CD14-positive monocyte (primary cell): ENCODE measurements around the gene GRIP1. TPM values are rescaled to one million over a fixed set of nuclear protein-coding genes. Genes with fewer than 3 reads are reported as not detected.

Experiments used
- DNase-seq, 3 donors: peaks; one replicate each; pipeline ENCODE4 v3.0.0-alpha.2; 2011 to 2022
- H2AFZ ChIP-seq: 2 replicates; pipeline ENCODE4 v1.6.0; 2012; ENCODE audit warnings: mild to moderate bottlenecking, low read depth, low read length, inconsistent platforms; ENCODE audit not compliant: insufficient read depth, poor library complexity, severe bottlenecking
- H3K27ac ChIP-seq, 2 donors: 1 replicate in 1 of 2; 2 replicates in 1 of 2; pipeline ENCODE4 v1.5.1; 2012 to 2013; ENCODE audit warnings: low read length in 2 of 2, control low read depth in 1 of 2, inconsistent platforms in 1 of 2, low read depth in 1 of 2, mild to moderate bottlenecking in 1 of 2
- H3K27me3 ChIP-seq, 2 donors: one replicate each; pipeline versions ENCODE4 v1.6.0 to v1.6.1; 2011 to 2013; ENCODE audit warnings: low read length in 2 of 2; ENCODE audit not compliant: control insufficient read depth in 2 of 2, insufficient read depth in 2 of 2
- H3K36me3 ChIP-seq, 2 donors: replicated peaks in 1 of 2; 1 replicate in 1 of 2; 2 replicates in 1 of 2; pipeline versions ENCODE4 v1.5.1 to v1.6.1; 2012 to 2013; ENCODE audit warnings: low read length in 2 of 2, control low read depth in 1 of 2, inconsistent platforms in 1 of 2, mild to moderate bottlenecking in 1 of 2; ENCODE audit not compliant: insufficient read depth in 2 of 2, control insufficient read depth in 1 of 2
- H3K4me1 ChIP-seq, 2 donors: 1 replicate in 1 of 2; 2 replicates in 1 of 2; pipeline versions ENCODE4 v1.5.1 to v1.6.1; 2012 to 2013; ENCODE audit warnings: low read length in 2 of 2, control low read depth in 1 of 2, inconsistent platforms in 1 of 2, mild to moderate bottlenecking in 1 of 2, moderate library complexity in 1 of 2; ENCODE audit not compliant: insufficient read depth in 2 of 2, control insufficient read depth in 1 of 2
- H3K4me2 ChIP-seq: replicated peaks from 2 replicates; pipeline ENCODE3; 2012; ENCODE audit warnings: low read length, moderate library complexity, mild to moderate bottlenecking; ENCODE audit not compliant: poor library complexity, severe bottlenecking; ENCODE audit errors: extremely low read depth
- H3K4me3 ChIP-seq, 3 experiments: fragments of 200-600 bp in 1 of 3; sonication (generic) in 1 of 3; replicated peaks in 1 of 3; 1 replicate in 2 of 3; 2 replicates in 1 of 3; pipeline ENCODE4 v1.5.1; 2011 to 2013; ENCODE audit warnings: low read length in 3 of 3, mild to moderate bottlenecking in 3 of 3, control low read depth in 2 of 3, low read depth in 2 of 3, inconsistent platforms in 1 of 3, moderate library complexity in 1 of 3
- H3K79me2 ChIP-seq: 2 replicates; pipeline ENCODE4 v1.6.0; 2012; ENCODE audit warnings: mild to moderate bottlenecking, control low read depth, inconsistent platforms, low read length, moderate library complexity; ENCODE audit not compliant: insufficient read depth
- H3K9ac ChIP-seq: 2 replicates; pipeline ENCODE4 v1.6.0; 2017; ENCODE audit warnings: low read length, mild to moderate bottlenecking; ENCODE audit not compliant: insufficient read depth, poor library complexity, severe bottlenecking
- H3K9me3 ChIP-seq, 2 donors: replicated peaks in 1 of 2; 1 replicate in 1 of 2; 2 replicates in 1 of 2; pipeline versions ENCODE4 v1.5.1 to v1.6.1; 2012 to 2013; ENCODE audit warnings: low read length in 2 of 2, control low read depth in 1 of 2; ENCODE audit not compliant: control insufficient read depth in 1 of 2, insufficient read depth in 1 of 2
- H4K20me1 ChIP-seq: 2 replicates; pipeline ENCODE4 v1.6.0; 2012; ENCODE audit warnings: mild to moderate bottlenecking, low read length, control low read depth, moderate library complexity; ENCODE audit not compliant: insufficient read depth
- H3K27ac Mint-ChIP-seq, 7 donors: one replicate each; pipeline ENCODE4 v1.8.0; 2020; ENCODE audit warnings: mild to moderate bottlenecking in 7 of 7, mixed read lengths in 7 of 7, moderate library complexity in 6 of 7, inconsistent platforms in 2 of 7
- H3K27me3 Mint-ChIP-seq, 3 donors: one replicate each; pipeline ENCODE4 v1.8.0; 2021 to 2022; ENCODE audit warnings: low read depth in 3 of 3, mild to moderate bottlenecking in 3 of 3, mixed read lengths in 3 of 3, moderate library complexity in 3 of 3, inconsistent platforms in 1 of 3
- H3K36me3 Mint-ChIP-seq, 2 donors: one replicate each; pipeline ENCODE4 v1.8.0; 2020; ENCODE audit warnings: mixed read lengths in 2 of 2, inconsistent platforms in 1 of 2, mild to moderate bottlenecking in 1 of 2
- H3K4me1 Mint-ChIP-seq: one replicate; pipeline ENCODE4 v1.8.0; 2020; ENCODE audit warnings: mild to moderate bottlenecking, mixed read lengths
- H3K4me3 Mint-ChIP-seq, 2 donors: one replicate each; pipeline ENCODE4 v1.8.0; 2020; ENCODE audit warnings: mild to moderate bottlenecking in 2 of 2, mixed read lengths in 2 of 2, moderate library complexity in 1 of 2
- H3K9me3 Mint-ChIP-seq, 7 donors: one replicate each; pipeline ENCODE4 v1.8.0; 2020 to 2022; ENCODE audit warnings: mixed read lengths in 7 of 7, mild to moderate bottlenecking in 6 of 7, moderate library complexity in 6 of 7, inconsistent platforms in 2 of 7
- WGBS: methylation state at CpG from one replicate; pipeline ENCODE4 v1.1.5; 2013; ENCODE audit warnings: missing lambda C conversion rate; ENCODE audit not compliant: insufficient coverage; 5-methylcytosine and 5-hydroxymethylcytosine counted together
- intact Hi-C, 2 donors: fragments of 100-400 bp; cut with micrococcal nuclease; formaldehyde crosslinking; loops; one replicate each; pipeline versions ENCODE4 v1.15.0 to v1.15.1; 2023
- polyA plus RNA-seq, 3 donors: library from polyadenylated mRNA; depleted of rRNA in 1 of 3; unstranded in 2 of 3; stranded (reverse) in 1 of 3; fragments of 300-500 nt in 2 of 3; fragments of >200 nt in 1 of 3; fragmentation: Illumina TruSeq in 2 of 3; gene quantifications; 1 replicate in 2 of 3; 2 replicates in 1 of 3; pipeline ENCODE4 v1.2.3, GENCODE V29; 2012 to 2021
- small RNA-seq: library from RNA; depleted of rRNA; stranded (forward); fragments of <200 nt; gene quantifications from one replicate; pipeline ENCODE3, GENCODE V24; 2012; ENCODE audit warnings: low read depth; ENCODE audit not compliant: insufficient read length
- TF ChIP-seq, protein P1 (sequence below): fragments of 200-600 bp; IDR thresholded peaks from one replicate; pipeline ENCODE4 v1.8.0; 2022; ENCODE audit warnings: antibody characterized with exemption, mild to moderate bottlenecking

Gene GRIP1
- polyA plus RNA-seq, 3 donors, result 0.21 TPM; not detected in 2

DNA sequence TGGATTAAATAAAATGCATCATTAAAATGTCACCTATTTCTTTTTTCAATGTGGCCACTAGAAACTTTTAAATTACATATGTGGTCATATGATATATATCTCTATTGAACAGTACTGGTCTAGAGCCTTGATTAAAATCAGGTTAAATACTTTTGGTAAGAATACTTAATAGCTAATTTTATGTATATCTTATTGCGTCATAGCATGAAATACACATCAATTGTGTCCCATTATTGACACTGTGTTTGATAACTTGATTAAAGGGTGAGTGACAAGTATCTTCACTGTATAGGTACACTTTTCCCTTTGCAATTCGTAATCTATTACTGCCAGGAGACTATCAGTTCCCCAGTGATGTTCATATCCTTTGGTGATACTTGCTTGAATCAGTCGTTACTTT is 381.0 kb downstream of the GRIP1 start:
- peaks cover 5% of the 10 kb centered on the region for H3K4me1 Mint-ChIP-seq
- H2AFZ ChIP-seq, result no peak overlapping the region
- H3K27me3 ChIP-seq, result no peaks in the 10 kb centered on the region
- H4K20me1 ChIP-seq, result no peaks in the 10 kb centered on the region
- TF ChIP-seq, protein P1, sequence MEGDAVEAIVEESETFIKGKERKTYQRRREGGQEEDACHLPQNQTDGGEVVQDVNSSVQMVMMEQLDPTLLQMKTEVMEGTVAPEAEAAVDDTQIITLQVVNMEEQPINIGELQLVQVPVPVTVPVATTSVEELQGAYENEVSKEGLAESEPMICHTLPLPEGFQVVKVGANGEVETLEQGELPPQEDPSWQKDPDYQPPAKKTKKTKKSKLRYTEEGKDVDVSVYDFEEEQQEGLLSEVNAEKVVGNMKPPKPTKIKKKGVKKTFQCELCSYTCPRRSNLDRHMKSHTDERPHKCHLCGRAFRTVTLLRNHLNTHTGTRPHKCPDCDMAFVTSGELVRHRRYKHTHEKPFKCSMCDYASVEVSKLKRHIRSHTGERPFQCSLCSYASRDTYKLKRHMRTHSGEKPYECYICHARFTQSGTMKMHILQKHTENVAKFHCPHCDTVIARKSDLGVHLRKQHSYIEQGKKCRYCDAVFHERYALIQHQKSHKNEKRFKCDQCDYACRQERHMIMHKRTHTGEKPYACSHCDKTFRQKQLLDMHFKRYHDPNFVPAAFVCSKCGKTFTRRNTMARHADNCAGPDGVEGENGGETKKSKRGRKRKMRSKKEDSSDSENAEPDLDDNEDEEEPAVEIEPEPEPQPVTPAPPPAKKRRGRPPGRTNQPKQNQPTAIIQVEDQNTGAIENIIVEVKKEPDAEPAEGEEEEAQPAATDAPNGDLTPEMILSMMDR, result no peak
- H3K9me3 ChIP-seq, result no peaks in the 10 kb centered on the region
- no peak overlapping the region for H3K27ac ChIP-seq
- peaks cover 2 to 5% (median 3%) of the 10 kb centered on the region in 7 donors for H3K9me3 Mint-ChIP-seq
- H3K4me3 ChIP-seq, result no peak overlapping the region
- H3K9ac ChIP-seq, result no peak overlapping the region
- H3K36me3 Mint-ChIP-seq, result no peaks in the 10 kb centered on the region
- DNase-seq, result no peak
- peaks cover 7% of the 10 kb centered on the region for H3K79me2 ChIP-seq
- WGBS, result no CpG with 5 or more reads among the region's 3 CpGs
- no peak overlapping the region for H3K4me3 Mint-ChIP-seq
- peaks cover 0 to 2% (median 2%) of the 10 kb centered on the region in 3 donors for H3K27me3 Mint-ChIP-seq
- H3K4me1 ChIP-seq, result peaks cover 3 to 6% of the 10 kb centered on the region in 2 donors
- H3K36me3 ChIP-seq, result no peaks in the 10 kb centered on the region
- intact Hi-C loops, result no loop called here
- H3K27ac Mint-ChIP-seq, result no peak overlapping the region
- no peak overlapping the region for H3K4me2 ChIP-seq

Small RNA genes lying within 50 kb of the gene (small RNA-seq; reads per million reads assigned to genes)
- not detected for gene OSBPL9P5
